Ascending aorta (tissue), 2 donors: ENCODE measurements around the gene CDC5L. TPM values are rescaled to one million over a fixed set of nuclear protein-coding genes. Genes with fewer than 3 reads are reported as not detected.

Experiments
- DNase-seq, 2 donors: peaks; one replicate each; pipeline ENCODE4 v3.0.0-alpha.2; 2019; ENCODE audit warnings: low spot score in 2 of 2
- H3K27ac ChIP-seq, 2 donors: fragments of 200-600 bp; sonication (generic); one replicate each; pipeline ENCODE4 v1.5.1; 2016 to 2017; ENCODE audit warnings: mild to moderate bottlenecking in 1 of 2
- H3K27me3 ChIP-seq: fragments of 200-600 bp; sonication (generic); one replicate; pipeline ENCODE4 v1.5.1; 2017
- H3K36me3 ChIP-seq, 2 donors: fragments of 200-600 bp; sonication (generic); one replicate each; pipeline ENCODE4 v1.5.1; 2016
- H3K4me1 ChIP-seq, 2 donors: fragments of 200-600 bp; sonication (generic); one replicate each; pipeline ENCODE4 v1.5.1; 2016 to 2017; ENCODE audit warnings: mild to moderate bottlenecking in 1 of 2
- H3K4me3 ChIP-seq, 2 donors: fragments of 200-600 bp; sonication (generic); one replicate each; pipeline ENCODE4 v1.5.1; 2016 to 2017; ENCODE audit warnings: mild to moderate bottlenecking in 1 of 2
- H3K9me3 ChIP-seq, 2 donors: fragments of 200-600 bp; sonication (generic); one replicate each; pipeline ENCODE4 v1.5.1; 2016
- intact Hi-C: fragments of 100-400 bp; cut with DNase I; formaldehyde crosslinking; loops from one replicate; pipeline ENCODE4 v1.15.1; 2023
- total RNA-seq: library from RNA; depleted of rRNA; stranded (reverse); fragments of >200 nt; gene quantifications from one replicate; pipeline ENCODE4 v1.1.0, GENCODE V29; 2016
- TF ChIP-seq, protein P1 (sequence below), 3 experiments: fragments of 200-600 bp in 2 of 3; fragments of 450-650 bp in 1 of 3; sonication (generic) in 2 of 3; IDR thresholded peaks; one replicate each; pipeline ENCODE4 v1.5.1; 2016 to 2019; ENCODE audit warnings: antibody characterized with exemption in 3 of 3, mild to moderate bottlenecking in 1 of 3, moderate library complexity in 1 of 3

CDC5L gene
- total RNA-seq, 1 donor from 2014 or later, result 10.9 TPM

DNA sequence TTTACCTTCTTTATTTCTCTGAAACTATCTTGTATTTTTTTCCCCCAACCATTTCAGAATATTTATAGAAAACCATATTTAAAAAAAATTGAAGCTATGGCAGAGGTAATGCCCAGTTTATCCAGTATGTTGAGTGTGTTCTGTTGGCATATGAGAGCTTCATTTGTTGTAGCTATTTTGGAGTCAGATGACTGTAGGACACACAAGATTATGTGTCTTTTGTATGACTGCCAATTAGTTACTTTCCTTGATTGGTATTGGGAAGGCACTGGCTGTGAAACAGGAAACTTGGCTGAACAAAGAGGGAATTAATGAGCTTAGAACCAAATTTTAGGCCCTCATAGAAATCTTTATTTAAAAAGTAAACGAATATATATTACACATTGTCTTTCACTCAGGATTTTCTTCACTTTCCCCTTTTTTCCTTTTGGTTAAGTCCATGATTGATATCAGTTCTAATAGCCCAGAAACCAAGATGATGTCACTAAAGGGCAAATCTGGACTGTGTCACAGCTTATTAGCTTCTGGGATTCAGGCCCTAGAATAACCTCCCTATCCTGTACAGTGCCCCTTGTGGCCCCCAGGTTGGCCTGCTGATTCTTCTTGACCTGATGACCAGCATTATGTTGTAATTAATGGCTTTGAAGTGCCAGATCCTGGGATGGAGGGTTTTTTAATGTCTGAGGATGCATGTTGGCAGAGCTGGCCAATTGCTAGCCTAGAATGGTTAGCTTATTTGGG, 10.1 kb downstream of the CDC5L start:
- TF ChIP-seq, protein P1, sequence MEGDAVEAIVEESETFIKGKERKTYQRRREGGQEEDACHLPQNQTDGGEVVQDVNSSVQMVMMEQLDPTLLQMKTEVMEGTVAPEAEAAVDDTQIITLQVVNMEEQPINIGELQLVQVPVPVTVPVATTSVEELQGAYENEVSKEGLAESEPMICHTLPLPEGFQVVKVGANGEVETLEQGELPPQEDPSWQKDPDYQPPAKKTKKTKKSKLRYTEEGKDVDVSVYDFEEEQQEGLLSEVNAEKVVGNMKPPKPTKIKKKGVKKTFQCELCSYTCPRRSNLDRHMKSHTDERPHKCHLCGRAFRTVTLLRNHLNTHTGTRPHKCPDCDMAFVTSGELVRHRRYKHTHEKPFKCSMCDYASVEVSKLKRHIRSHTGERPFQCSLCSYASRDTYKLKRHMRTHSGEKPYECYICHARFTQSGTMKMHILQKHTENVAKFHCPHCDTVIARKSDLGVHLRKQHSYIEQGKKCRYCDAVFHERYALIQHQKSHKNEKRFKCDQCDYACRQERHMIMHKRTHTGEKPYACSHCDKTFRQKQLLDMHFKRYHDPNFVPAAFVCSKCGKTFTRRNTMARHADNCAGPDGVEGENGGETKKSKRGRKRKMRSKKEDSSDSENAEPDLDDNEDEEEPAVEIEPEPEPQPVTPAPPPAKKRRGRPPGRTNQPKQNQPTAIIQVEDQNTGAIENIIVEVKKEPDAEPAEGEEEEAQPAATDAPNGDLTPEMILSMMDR (IDR thresholded peaks at IDR 0.05), result no peak
- Histone ChIP-seq H3K4me3 (no peak overlapping the region), H3K27me3 (no peaks in the 10 kb centered on the region), H3K9me3 (no peaks in the 10 kb centered on the region), H3K27ac (no peak overlapping the region), H3K4me1 (peaks cover 0 to 6% of the 10 kb centered on the region in 2 donors), H3K36me3 (peaks cover 53 to 64% of the 10 kb centered on the region in 2 donors)
- no peak for DNase-seq
- intact Hi-C loops, result no loop called here

- Histone ChIP-seq H3K27me3 (no peaks in the 10 kb centered on the region), H3K4me3 (no peak overlapping the region), H3K36me3 (peaks cover 51 to 56% of the 10 kb centered on the region in 2 donors), H3K9me3 (no peaks in the 10 kb centered on the region), H3K4me1 (peaks cover 0 to 6% of the 10 kb centered on the region in 2 donors), H3K27ac (peak overlapping the region in 1 of 2 donors; percentile 57)
- no peak for DNase-seq
- intact Hi-C loops, result no loop called here
- TF ChIP-seq, protein P1 (IDR thresholded peaks at IDR 0.05), result no peak
Observed at GRCh38 chr6:44399991-44400390, 12.5 kb downstream of the CDC5L start.

DNA sequence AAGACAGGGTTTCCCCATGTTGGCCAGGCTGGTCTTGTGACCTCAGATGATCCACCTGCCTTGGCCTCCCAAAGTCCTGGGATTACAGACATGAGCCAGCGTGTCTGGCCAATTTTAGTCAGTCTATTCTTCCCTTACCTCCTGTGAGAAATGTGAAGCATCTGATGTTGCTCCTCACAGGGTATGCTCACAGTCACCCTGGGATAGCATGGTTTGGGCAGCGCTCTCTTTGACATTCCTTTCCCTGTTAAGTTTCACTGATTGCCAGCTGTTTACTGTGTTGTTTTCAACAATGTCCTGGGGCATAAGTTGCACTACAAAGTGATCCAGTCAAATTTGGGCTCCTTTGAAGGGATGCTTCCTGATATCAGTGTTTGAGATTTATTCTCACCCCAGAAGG, 13.1 kb downstream of the CDC5L start:
- Histone ChIP-seq H3K27ac (peak overlapping the region; percentile 49 to 57), H3K27me3 (no peaks in the 10 kb centered on the region), H3K4me3 (no peak overlapping the region), H3K9me3 (no peaks in the 10 kb centered on the region), H3K4me1 (peaks cover 0 to 6% of the 10 kb centered on the region in 2 donors), H3K36me3 (peaks cover 49 to 56% of the 10 kb centered on the region in 2 donors)
- TF ChIP-seq, protein P1 (IDR thresholded peaks at IDR 0.05), result no peak
- DNase-seq, result no peak
- intact Hi-C loops, result no loop called here

DNA sequence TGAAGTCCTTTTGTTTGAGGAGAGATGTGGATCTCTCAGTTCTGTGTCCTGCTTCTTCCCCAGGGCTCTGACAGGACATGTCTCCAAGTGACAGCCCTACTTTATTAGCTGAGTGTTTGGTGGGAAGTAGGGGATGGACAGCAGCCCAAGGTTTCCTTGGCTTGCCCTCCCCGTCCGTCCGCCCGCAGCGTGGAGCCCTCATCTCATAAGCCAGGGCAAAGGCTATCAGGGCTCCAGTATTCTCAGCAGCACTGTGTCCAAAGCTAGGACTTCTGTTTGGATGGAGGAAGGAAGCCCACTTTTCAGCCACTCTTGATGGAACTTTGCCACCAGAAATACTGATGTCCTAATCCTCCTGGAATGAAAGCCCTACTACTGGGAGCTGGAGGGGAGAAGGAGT, 13.6 kb downstream of the CDC5L start:
- H3K27ac ChIP-seq, result peak overlapping the region; percentile 49 to 57
- no peaks in the 10 kb centered on the region for H3K27me3 ChIP-seq
- H3K4me1 ChIP-seq, result peaks cover 0 to 6% of the 10 kb centered on the region in 2 donors
- peaks cover 44 to 56% of the 10 kb centered on the region in 2 donors for H3K36me3 ChIP-seq
- TF ChIP-seq, protein P1 (IDR thresholded peaks at IDR 0.05), result no peak
- intact Hi-C loops, result no loop called here
- no peaks in the 10 kb centered on the region for H3K9me3 ChIP-seq
- no peak overlapping the region for H3K4me3 ChIP-seq
- DNase-seq, result no peak

DNA sequence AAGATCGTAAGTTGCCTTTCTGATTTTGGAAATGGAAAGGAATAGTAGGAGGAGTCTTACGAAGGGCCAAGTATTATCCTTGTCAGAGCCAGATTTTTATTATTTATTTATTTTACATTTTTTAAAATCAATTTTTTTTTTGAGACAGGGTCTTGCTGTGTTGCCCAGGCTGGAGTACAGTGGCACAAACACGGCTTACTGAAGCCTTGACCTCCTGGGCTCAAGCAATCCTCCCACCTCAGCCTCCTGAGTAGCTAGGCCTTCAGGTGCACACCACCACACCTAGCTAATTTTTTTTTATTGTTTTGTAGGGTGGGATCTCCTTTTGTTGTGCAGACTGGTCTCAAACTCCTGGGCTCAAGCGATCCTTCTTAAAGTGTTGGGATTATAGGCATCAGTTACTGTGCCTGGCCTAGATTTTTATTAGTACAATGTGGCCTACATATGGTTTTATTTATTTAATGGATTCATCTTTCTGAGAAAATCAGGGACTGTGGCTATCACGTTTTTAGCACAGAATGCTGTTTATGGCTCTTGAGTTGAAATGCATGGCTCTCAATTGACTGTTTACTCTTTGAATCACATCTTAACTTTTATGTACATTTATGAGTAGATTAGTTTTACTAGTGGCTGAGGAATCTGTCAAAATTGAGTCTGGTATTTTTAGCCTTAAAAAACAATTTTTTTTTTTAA, 16.7 kb downstream of the CDC5L start:
- no peaks in the 10 kb centered on the region for H3K9me3 ChIP-seq
- intact Hi-C loops, result no loop called here
- H3K4me1 ChIP-seq, result peaks cover 0 to 6% of the 10 kb centered on the region in 2 donors
- TF ChIP-seq, protein P1 (IDR thresholded peaks at IDR 0.05), result no peak
- no peak overlapping the region for H3K4me3 ChIP-seq
- H3K36me3 ChIP-seq, result peaks cover 46 to 58% of the 10 kb centered on the region in 2 donors
- H3K27ac ChIP-seq, result no peak overlapping the region
- no peaks in the 10 kb centered on the region for H3K27me3 ChIP-seq
- no peak for DNase-seq
